A172 (cell line): ENCODE data around the gene PPP1R7. TPM values are rescaled to one million over a fixed set of nuclear protein-coding genes. Genes with fewer than 3 reads are reported as not detected.
"Not testable (repeated sequence)": the region's sequence is repeated elsewhere in the genome, so short reads cannot be mapped to it uniquely, and the experiment has no call there.

ENCODE experiments used
- DNase-seq: peaks from one replicate; pipeline ENCODE4 v3.0.0-alpha.2; 2015; ENCODE audit warnings: low spot score
- total RNA-seq: library from RNA; depleted of rRNA; stranded (reverse); fragments of >200 nt; shearing (Covaris generic); gene quantifications from 2 replicates; pipeline ENCODE4 v1.2.3, GENCODE V29; 2014

The PPP1R7 gene
- total RNA-seq, 1 experiment from 2014 or later: 125 TPM

DNA sequence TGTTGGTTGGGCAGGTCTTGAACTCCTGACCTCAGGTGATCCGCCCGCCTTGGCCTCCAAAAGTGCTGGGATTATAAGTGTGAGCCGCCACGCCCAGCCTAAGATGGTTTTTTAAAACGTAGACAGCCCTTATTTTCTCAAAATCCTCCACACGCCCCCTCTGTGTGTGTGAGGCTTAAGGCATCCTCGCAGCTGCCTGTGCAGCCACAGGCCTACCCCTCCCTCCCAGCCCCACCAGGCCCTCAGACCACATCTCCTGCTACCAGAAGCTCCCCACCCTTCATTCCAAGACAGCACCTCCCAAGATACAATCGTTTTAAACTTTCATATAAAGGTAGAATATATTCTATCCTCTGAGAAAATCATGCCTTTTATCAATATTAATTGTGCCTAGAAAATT, 43.0 kb downstream of the PPP1R7 start:
- no peak for DNase-seq

DNA sequence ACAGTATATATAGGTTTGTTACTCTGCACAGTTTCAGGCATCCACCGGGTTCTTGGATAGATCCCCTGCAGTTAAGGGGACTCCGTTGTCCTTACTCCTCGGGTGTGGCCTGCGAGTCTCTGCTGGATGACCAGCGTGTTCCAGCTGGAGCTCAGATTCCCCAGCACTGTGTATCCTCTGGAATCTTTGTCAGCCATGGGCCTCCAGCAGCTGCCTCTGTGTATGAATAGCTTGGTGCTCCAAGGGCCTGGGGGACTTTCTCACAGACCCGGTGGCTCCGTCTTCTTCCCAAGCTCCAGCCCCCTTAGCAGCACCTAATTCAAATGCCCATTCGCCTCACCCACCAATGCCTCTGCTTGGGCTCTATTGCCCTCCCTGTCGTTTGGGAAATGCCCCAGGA, 44.5 kb downstream of the PPP1R7 start:
- no peak for DNase-seq

DNA sequence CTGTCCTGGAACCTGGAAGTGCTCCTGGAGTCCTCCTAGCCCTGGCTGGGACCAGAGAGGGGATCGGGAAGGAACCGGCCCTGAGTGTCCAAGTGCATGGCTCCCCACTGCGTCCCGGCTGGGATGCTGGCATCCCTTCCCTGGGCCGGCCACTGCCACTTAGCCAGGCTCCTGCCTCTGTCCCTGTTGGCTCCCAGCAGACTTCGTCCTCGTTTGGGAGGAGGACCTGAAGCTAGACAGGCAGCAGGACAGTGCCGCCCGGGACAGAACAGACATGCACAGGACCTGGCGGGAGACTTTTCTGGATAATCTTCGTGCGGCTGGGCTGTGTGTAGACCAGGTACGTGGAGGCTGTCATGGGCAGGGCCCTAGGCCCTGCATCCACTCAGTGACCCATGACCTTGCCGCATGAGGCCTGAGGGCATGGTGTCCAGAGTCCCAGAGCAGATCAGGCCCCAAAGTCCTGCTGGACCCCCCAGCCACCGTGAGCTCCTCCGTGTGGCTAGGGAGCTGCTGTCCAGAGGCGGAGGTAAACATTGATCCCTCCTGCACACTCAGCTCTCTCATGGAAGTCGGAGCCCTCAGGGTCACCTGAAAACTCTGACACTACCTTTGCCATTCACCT, 45.4 kb downstream of the PPP1R7 start:
- no peak for DNase-seq

DNA sequence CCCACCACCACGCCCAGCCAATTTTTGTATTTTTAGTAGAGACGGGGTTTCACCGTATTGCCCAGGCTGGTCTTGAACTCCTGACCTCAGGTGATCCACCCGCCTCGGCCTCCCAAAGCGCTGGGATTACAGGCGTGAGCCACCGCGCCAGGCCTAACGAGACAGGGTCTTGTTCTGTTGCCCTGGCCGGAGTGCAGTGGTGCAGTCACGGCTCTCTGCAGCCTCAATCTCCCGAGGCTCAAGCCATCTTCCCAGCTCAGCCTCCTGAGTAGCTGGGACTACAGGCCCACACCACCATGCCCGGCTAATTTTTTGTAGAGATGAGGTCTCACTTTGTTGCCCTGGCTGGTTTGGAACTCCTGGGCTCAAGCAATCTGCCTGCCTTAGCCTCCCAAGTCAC, 47.0 kb downstream of the PPP1R7 start:
- not testable (repeated sequence) for DNase-seq

DNA sequence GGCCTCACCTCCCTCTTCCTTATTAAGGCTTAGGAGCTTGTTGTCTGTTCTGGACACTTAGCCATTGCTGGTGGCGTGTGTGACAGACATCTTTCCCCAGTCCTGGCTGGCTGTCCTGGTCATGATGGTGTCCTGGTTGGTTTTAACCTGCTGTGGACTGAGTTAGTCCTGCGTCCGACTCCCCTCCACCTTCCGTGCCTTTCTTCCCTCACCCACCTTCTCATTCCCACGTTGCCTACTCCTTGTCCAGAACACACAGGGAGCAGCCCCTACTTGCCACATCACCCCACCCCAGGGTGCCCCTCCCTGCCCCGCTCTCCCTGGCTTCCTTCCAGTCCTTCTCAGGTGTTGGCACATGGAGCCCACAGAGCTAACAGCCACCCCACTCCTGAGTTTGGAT, 47.7 kb downstream of the PPP1R7 start:
- DNase-seq: no peak

DNA sequence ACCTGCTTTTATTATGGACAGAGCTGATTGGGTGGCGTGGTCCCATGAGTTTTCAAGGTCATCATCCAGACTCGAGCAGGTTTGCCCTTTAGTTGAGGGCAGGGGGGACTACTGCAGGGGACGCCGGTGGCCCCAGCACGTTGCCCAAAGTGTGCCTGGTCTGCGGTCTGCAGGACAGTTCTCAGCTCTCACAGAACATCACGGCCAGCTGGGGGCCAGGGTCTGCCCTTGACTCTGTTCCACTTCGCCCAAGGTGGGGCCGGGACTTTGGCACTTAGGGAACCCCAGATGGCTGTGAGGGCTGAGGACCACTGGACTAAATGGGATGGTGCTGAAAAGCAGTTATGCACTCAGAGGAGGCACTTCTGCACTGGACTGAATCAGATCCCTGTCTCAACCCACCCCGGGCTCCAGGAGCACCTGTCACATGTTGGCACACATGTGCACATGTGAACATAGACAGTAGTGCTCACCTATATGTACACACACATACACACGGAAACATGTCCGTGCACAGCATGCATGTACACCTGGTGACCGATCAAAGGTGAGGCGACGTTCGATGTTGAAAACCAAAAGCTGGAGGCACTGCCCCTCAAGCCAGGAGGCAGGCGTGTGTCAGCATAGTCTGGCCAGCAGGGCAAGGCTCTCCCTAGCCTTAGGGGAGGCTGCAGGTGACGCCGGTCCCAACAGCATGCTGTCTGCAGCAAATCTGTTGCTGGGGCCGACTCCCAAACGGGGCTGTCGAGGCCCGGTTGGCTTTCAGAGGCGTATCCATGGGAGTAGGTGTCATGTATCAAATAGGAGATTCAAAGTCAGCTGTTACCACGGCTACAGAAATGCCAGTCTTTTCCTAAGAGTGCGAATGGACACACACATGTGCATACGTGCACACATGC, 48.4 kb downstream of the PPP1R7 start:
- DNase-seq: no peak

DNA sequence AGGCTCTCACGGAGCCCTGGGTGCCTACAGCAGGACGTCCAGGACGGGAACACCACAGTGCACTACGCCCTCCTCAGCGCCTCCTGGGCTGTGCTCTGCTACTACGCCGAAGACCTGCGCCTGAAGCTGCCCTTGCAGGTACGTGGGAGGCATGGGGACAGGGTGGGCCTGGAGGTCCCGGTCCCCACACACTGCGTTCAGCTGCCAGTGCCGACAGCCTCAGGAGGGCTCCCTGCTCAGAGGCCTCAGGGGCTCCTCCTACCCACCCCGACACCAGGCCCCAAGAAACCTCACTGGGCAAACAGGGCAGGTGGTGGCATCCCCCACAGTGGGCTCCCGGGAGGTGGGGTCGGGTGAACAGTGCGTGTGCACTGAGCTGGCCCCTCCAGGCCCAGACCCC, 49.0 kb downstream of the PPP1R7 start:
- no peak for DNase-seq

DNA sequence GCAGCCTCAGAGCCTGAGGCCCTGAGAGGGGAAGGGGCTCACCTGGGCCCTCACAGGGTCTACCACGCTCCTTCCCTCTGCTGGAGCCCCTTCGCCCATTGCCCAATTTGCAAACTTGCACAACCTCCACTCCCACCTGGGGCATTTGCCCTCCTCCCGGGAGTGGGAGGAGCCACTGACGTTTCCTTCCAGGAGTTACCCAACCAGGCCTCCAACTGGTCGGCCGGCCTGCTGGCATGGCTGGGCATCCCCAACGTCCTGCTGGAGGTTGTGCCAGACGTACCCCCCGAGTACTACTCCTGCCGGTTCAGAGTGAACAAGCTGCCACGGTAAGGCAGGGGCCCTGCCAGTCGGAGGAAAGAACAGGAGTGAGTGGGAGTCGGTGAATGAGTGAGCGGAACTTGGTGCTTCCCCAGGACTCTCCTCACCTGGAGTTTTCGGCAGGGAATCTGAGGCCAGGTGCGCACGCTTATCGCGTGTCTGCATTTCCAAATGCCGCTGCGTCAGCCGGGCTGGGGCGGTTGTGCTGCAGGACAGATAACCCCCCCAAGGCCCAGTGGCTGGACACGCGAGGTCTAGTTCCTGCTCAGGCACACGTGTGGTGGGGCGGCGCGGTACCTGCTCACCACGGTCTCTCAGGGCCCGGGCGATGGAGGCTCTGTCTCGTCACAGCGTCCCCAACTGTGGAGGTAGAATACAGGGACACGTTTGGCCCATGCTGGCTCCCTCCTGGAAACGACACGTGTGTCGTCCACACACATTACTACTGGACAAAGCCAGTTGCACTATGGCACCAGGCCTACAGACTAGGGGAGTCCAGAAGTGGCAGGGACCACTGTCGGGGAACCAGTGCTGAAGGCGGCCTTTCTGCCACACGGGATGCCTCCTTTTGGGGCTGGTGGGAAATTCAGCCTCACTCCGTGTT, 49.9 kb downstream of the PPP1R7 start:
- DNase-seq: no peak

DNA sequence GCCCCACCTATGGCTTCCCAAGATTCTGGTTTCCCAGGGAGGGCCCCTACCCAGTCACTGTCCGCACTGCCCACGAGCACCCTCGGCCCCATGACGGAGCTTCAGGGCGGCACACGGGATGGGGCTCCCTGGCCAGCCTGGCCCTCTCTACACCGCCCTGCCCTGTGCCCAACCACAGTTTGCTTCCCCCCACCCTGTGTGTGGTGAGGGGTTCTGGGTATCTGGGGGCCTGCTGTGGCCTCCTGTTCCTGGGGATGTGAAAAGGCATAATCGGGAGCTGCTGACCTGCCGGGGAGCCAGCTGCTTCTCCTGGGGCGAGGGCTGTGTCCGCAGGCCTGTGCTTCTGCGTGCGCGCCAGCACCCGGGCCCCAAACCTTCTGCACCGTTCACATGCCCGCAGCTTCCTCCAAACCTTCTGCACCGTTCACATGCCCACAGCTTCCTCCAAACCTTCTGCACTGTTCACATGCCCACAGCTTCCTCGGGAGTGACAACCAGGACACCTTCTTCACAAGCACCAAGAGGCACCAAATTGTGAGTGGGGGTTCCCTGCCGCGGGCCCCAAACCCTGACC, 50.6 kb downstream of the PPP1R7 start:
- DNase-seq: no peak

DNA sequence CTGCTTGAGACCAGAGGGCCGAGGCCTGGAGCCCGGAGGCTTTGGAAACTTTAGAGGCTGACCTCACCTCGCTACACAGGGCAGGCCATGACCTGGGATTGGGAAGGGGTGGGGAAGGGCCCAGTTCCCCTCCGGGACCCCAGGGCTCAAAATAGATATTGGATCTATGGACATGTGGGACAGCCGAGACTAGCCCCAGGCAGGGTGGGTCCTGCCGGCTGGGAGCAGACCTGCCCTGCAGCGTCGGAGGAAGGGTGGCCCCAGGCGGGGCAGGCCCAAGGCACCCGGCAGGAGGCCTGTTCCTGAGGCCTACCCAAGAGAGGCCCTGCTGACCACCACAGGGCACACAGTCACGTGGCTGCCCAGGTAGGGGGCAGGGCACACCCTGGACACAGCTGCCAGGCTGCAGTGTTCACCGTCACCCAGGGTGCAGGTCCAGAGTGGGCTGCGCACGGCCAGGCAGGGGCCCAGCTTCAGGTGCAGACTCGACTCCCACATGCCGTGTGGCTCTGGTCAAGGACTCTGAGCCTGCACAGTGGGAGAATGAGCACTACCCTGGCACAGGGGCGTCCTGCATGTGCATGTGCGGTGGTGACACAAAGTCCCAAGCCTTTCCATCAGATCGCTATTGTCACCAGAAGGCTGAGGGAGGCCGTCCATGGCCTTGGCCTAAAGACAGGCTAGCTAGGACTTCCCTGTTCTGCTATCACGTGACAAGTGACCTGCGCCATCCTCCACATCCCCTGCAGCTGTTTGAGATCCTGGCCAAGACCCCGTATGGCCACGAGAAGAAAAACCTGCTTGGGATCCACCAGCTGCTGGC, 51.4 kb downstream of the PPP1R7 start:
- DNase-seq: no peak

DNA sequence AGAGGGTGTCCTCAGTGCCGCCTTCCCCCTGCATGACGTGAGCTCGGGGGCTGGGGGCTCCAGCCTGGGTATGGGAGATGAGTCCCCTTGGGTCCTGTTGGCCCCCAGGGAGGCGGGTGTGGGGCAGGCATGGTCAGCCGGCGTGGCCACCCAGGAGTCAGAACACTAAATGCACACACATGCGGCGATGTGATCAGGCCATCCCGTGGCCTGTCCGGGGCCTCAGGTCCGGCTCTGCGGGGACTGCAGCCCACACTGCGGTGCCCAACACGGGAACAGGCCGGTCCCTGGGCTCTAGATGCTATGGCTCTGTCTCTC, 52.0 kb downstream of the PPP1R7 start:
- DNase-seq: no peak

DNA sequence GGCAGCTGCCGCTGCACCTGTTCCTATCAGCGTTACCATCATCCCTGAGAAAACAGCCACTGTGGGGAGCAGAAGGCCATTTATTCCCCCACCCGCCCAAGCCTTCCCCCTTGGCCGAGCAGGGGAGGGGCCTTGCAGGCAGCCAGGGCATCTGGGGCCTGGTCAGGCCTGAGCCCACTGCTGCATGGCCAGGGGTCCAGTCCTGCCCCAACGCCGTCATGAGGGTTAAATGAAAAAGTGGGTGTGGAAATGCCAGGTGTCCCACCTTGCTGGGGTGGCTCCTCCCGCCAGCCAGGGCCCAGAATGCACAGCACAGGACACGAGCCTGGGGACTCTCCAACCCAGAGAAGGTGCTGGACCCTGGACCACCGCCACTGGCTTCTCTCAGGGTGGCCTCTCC, 52.4 kb downstream of the PPP1R7 start:
- DNase-seq: no peak

DNA sequence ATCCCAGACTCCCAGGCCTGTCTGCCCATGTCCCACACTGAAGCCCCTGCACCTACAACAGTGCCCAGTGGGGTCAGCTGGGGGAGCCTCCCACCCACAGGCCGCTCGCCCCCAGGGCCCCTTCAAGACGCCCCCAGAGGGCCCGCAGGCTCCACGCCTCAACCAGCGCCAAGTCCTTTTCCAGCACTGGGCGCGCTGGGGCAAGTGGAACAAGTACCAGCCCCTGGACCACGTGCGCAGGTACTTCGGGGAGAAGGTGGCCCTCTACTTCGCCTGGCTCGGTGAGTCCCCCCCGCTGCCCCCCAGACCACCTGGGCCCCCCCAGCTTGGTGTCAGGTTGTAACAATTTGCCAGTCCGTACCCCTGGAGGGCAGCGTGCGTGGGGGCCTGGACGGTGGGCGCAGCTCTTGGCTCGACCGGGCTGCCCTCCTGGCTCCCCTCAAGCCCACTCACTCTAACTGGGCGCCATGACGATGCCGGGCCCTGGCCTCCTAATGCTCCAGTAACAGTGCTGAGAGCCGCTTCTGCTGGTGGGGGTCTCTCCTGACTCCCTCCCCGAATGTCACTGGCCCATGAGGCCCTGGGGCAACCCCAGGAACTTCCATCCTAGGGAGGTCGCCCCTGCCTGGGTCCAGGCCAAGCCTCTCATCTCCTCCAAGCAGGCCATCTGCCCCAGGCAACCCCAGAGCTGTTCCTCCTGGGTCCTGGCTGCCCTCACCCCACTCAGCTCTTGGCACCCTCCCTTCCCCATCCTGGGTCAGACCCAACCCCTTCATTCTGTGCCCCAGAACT, 53.1 kb downstream of the PPP1R7 start:
- DNase-seq: no peak

DNA sequence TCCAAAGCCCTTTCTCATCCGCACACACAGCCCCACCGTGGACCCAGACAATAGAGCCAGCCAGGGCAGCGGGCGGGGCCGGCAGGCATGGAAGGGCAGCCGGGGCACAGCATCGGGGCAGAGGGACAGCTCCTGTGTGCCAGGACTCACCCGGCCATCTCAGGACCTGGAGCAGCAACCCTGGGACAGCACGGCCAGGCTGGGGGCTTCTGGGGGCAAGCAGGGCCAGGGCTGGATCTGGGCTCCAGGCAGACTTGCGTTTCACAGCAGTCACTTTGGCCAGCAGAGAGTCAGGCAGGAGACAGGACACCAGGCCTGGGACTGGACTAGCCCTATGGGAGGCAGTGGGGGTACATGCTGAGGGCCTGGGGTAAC, 53.7 kb downstream of the PPP1R7 start:
- DNase-seq: no peak

DNA sequence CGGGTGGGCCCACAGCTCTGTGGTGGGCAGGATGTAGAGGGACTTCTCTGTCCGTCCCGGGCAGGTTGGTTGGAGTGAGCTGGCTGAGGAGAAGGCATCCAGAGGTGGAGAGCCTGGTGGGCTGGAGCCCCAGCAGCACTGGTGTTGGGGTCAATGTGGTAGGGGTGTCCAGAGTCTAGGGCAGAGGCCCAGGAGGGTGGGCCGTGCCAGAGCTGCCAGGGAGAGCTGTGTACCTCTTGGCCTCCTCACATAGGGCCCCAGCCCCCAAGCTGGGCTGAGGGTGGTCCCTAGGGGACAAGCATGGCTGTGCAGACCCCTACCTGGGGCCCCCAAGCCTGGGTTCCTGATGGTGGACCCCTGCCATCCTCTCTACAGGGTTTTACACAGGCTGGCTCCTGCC, 54.2 kb downstream of the PPP1R7 start:
- no peak for DNase-seq

DNA sequence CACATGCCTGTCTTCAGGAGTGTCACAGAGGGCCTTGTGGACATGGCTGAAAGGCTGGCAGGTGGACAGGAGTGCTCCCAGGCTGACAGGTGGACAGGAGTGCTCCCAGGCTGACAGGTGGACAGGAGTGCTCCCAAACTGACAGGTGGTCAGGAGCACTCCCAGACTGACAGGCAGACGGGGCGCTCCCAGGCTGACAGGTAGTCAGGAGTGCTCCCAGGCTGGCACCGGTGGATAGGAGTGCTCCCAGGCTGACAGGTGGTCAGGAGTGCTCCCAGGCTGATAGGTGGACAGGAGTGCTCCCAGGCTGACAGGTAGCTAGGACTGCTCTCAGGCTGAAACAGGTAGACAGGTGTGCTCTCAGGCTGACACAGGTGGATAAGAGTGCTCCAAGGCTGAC, 54.8 kb downstream of the PPP1R7 start:
- DNase-seq: no peak

DNA sequence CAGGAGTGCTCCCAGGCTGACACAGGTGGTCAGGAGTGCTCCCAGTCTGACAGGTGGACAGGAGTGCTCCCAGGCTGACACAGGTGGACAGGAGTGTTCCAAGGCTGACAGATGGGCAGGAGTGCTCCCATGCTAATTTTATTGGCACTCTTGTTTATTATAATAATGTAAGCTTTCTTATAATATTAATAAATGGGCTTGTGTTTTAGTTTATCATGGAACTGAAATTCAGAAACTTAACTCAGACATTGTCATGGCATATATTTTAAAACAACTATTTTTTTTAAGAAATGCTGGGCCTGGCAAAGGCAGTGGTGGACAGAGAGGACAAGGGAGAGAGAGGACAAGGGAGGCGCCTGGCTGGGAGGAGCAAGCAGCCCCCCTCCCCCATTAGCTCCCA, 56.9 kb downstream of the PPP1R7 start:
- DNase-seq: no peak

DNA sequence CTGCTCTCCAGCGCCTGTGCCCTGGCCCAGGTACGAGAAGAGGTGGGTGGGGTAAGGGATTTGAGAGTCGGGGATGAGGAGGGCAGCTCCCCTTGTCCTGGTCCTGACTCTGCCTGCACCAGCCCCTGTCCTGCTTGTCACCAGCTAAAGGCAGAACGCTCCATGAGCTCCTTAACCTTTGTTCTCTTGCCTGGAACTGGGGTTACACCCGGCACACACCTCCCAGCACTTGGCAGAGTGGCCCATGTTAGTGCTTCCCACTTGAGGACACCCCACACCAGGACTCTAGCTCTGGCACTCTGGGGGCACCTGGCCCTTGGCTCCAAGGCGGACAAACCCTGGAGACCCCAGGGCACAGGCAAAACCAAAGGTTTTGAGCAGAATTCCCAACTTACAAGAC, 57.4 kb downstream of the PPP1R7 start:
- no peak for DNase-seq

DNA sequence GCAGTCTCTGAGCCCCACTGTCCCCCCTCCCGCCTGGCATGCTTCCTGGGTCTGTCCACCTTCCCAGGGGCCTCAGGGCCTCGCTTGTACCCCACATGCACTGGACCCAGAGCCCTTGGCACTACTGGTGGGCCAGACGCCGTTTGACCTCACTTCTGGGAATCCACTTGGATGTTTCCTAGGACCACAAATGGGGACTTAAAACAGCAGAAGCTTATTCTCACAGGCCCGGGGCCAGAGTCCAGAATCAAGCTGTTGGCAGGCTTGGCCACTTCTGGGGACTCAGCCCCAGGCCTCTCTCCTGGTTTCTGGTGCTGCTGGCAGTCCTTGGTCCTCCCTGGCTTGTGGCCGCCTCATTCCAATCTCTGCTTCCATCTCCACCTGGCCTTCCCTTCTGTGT, 57.8 kb downstream of the PPP1R7 start:
- DNase-seq: no peak

DNA sequence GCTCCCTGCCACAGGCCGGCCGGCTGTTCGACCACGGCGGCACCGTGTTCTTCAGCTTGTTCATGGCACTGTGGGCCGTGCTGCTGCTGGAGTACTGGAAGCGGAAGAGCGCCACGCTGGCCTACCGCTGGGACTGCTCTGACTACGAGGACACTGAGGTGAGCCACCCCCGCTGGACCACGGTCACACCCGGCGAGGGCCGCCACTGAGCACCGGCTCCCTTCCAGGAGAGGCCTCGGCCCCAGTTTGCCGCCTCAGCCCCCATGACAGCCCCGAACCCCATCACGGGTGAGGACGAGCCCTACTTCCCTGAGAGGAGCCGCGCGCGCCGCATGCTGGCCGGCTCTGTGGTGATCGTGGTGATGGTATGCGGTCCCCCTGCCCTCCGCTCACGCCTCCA, 59.0 kb downstream of the PPP1R7 start:
- no peak for DNase-seq

DNA sequence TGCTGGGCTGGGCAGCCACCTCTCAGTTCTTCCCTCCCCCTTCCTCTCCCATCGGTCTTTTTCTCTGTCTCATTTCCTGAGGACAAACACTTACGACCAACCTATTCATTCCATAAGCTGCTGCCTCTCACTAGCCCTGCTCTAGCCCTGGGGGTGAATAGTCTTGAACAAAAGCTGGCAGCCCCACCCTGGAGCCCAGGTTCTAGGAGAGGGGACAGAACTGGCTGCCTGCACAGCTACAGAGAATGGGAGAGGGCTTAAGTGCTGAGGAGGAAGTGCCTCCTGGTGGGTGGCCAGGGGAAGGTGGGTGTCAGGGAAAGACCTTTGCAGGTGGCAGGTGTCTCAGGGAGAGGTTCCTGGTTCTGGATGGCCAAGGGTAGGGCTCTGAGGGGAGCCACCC, 61.0 kb downstream of the PPP1R7 start:
- DNase-seq: no peak
